Measurements from ENCODE around the gene CD81.

Gene CD81

DNA sequence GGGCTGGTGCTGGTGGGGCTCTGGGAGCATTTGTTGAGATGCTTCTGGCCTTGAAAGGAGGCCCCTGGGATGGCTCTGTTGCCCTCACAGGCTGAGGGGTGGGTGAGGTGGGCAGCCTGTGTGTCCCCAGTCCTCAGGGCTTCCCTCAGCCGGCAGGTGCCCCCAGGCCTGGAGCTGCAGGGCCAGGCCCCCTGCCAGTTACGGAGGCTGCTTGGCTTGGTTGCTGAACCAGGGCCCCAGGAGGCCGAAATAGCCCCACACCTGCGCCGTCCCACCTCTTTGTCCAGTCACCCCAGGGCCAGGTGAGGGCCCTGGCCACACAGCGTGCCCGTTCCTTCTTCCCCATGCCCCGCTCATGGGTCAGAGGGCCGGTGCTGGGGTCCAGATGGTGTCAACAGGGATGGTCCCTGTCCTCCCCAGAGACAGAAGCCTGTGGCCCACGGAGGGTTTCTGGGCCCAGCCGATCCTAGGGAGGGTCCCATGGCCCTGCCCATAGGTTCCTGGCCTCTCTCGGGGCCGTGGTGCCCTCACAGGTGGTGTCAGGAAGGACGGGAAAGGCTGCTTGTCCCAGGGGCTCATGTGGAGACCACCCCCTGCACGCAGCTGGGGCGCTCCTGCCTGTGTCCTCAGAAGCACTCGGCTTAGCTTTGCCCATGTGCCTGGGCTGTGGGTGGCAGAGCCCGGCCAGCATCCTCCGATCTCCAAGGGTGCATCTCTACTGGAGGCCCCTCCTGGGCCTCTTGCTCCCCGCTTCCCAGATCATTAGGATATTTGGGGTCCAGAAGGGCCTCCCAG is 14.3 kb downstream of the CD81 start:
- DNase-seq: no peak

DNA sequence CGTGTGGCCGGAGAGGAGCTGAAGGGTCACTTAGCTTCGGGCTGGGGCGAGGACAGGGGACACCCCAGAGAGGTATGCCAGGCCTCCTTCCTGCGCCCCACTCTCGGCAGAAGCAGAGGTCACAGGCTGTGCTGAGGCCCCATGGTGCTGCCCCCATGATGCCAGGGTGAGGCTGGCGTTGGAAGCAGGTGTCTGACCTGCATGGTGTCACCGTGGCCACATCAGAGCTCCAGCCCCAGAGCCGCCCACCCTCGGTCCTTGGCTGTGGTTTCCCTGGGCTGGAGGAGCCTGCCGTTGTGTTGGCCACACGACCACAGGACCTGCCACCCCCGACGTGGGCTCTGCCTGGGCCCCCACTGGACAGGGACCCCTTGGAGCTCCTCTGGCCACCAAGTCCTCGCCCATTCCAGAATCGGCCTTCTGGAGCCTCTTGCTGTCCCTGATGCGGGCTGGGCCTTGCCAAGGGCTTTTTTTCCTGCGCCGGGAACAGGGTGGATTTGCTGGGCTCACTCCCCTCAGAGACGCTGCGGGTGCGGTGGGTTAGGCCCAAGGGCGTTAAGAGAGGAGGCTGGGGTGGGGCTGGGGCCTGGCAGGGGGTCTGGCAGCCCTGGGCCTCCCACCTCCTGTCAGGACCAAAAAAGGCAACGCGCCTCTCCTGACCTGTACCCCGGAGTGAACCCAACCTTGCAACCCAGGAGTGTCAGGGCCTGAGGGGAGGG is 15.3 kb downstream of the CD81 start:
- no peak for DNase-seq

DNA sequence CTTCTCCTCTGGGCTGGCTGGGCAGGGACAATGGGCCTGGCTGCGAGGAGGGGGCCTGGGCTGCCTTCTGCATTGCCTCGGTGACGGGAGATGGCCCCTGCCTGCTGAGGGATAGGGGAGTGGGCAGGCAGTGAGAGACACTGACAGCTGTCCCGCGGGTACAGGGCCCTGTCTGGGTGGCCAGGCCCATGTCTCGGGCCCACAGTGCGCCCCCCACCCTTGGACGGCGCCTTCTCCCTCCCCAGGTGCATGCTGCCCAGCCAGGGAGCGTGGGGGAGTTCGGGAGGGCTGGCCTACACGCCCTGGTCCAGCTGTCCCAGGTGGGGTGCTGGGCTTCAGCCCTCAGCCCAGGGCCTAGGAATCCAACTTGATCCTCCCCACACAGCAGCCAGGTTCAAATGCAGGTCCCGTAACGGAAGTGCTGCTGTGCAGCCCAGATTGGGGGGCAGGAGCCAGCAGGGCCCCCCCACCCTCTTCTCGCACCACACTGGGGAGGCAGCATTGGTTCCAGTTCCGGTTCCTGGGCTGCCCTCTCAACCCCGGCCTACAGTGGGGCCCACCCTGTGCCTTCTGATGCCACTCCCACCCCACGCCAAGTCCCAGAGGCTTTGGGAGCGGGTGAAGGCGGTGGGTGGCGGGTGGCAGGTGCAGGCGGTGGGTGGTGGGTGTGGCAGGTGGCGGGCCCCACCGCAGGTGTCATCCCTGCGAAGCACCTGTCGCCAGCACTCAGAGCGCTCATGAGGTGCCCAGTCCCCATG is 16.2 kb downstream of the CD81 start:
- DNase-seq: no peak

DNA sequence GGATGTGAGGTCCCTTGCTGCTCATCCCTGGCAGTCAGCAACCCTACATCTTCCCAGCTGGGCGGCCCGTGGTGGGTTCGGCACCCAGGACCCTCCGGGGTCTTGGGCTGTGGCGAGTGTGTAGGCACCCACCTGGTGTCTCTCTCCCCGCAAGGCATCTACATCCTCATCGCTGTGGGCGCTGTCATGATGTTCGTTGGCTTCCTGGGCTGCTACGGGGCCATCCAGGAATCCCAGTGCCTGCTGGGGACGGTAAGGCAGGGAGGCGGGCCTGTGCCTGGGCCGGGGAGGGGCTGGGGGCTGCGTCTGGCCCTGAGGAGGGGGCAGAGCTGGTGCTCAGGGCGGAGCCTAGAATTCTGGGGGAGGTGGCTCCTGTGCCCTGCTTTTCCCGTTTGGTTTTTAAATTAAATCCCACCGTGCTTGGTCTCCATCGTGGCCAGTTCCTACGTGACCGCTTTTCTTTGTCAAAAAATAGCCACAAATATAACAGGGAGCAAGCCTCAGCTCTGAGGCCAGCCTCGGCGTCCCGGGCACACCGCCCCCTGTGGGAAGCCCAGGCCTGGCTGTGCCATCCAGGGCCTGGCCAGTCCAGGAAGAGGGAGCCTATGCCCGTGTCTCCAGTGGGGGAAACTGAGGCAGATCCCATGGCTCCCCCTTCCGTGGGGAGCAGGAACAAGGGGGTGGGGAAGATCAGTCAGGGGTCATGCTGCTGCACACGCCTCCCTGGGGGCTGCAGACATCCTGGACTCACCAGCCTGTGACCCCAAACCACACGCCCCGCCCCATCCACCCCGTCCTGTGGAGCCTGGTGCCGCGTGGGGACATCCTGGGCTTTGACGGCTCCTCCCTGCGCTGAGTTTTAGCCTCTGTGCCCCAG is 17.1 kb downstream of the CD81 start:
- no peak for DNase-seq

DNA sequence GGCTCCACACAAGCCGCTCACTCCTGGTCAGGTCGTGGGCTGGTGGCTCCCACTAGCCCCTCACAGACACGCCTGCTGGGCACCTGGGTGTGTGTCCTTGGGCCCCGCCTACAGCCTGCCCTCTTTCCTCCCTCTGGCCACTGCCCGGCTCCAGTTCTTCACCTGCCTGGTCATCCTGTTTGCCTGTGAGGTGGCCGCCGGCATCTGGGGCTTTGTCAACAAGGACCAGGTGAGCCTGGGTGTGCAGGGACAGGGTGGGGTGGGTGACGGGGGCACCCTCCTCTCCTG is 17.7 kb downstream of the CD81 start:
- DNase-seq: no peak

DNA sequence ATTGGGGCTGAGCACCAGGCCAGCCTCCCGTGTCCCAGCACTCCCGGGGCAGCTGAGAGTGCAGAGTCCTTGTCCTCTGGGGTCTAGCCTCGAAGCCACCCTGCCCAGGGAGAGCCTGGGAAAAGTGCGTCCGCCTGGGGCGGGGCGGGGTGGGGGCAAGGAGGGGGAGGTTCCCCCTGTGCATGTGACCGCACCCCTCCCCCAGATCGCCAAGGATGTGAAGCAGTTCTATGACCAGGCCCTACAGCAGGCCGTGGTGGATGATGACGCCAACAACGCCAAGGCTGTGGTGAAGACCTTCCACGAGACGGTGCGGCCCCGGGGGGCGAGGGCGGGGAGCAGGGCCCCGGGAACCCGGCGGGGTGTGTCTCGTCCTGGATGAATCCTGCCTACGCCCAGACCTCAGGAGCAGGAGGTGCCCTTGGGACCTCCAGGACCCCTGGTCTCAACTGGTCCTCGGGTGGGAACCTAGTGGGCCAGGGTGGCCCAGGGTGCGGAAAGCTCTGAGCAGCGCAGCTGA is 18.2 kb downstream of the CD81 start:
- no peak for DNase-seq

DNA sequence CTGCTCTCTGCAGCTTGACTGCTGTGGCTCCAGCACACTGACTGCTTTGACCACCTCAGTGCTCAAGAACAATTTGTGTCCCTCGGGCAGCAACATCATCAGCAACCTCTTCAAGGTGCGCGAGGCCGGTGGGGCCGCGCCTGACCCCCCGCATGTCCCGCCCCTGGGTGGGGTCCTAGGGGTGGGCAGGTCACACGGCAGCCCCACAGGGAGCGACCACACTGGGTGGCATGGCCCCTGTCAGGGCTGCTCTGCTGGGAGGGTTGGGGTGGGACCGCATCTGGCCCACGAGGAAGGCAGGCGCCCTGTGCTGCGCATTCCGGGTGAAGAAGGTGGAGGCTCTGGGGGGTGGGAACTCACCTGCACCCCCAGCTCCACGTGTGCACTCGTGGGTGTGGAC is 18.7 kb downstream of the CD81 start:
- no peak for DNase-seq

DNA sequence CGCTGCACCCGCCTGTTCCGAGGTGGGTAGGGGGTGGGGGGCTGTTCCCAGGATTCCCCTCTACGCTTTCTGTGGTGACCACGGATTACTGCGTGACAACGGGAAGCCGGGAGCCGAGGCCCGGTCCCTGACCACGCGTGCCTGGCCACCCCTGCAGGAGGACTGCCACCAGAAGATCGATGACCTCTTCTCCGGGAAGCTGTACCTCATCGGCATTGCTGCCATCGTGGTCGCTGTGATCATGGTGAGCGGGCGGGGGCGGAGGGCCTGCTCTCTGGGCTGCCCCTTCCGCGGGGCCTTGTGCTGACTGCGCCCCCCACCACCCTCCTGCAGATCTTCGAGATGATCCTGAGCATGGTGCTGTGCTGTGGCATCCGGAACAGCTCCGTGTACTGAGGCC is 19.4 kb downstream of the CD81 start:
- DNase-seq: no peak

DNA sequence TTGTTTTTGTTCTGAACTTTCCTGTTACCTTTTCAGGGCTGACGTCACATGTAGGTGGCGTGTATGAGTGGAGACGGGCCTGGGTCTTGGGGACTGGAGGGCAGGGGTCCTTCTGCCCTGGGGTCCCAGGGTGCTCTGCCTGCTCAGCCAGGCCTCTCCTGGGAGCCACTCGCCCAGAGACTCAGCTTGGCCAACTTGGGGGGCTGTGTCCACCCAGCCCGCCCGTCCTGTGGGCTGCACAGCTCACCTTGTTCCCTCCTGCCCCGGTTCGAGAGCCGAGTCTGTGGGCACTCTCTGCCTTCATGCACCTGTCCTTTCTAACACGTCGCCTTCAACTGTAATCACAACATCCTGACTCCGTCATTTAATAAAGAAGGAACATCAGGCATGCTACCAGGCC is 19.9 kb downstream of the CD81 start:
- DNase-seq: no peak

DNA sequence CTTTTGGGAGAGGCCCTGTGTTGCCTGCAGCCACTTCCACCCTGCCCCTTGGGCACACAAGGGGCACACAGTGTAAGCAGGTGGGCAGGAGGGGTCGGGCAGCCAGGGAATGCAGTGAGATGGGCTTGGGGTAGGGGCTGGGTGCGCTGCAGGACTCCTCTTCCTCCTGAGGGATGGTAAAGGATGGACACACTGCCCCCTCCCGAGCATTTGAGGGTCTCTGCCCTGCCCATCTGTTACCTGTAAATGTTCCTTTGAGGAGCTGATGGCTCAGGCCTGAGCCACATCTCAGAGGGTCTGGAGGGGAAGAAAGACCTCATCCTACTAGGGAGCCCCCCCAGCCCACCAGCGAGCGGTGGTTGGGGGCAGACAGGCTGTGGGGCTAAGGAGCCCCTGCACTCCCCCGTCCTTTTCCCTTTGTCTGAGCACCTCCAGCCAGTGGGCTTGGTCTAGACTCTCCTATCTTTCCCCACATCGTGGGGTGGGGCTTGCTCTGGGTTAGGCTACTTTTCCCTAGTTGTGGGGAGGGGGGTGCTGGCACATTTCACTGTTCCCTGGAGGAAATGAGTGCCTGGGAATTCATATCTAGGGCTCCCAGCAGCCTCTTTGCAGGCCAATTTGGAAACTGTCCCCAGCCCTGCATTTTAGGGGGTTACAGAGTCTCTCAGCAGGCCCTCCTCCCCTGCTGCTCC is 21.7 kb downstream of the CD81 start:
- DNase-seq: no peak

DNA sequence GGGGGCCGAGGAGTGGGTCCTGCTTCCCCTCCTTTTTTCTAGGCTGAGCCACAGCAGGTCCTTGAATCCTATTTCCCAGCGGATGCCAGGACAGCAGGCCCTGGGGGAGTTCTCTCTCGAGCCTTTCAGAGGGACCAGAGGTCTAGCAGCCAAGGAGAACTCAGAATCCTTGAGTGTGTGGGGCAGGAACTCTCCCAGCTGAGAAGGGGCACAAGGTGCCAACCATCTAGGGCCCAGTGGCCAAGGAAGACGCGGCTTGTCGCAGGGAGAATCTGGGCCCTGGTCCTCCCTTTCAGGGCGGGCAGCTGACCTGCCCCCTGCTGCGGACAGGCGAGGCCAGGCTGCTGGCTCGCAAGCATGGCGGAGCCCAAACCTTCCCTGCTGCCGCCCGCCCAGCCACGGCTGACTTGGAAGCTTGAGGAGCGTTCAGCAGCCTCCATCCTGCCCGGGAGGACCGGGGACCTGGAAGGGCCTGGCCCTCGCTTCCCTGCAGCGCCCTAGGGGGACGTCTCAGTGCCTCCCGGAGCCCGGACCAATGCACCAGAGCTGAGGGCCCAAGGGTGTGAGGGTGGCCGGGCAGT is 22.5 kb downstream of the CD81 start:
- DNase-seq: no peak

DNA sequence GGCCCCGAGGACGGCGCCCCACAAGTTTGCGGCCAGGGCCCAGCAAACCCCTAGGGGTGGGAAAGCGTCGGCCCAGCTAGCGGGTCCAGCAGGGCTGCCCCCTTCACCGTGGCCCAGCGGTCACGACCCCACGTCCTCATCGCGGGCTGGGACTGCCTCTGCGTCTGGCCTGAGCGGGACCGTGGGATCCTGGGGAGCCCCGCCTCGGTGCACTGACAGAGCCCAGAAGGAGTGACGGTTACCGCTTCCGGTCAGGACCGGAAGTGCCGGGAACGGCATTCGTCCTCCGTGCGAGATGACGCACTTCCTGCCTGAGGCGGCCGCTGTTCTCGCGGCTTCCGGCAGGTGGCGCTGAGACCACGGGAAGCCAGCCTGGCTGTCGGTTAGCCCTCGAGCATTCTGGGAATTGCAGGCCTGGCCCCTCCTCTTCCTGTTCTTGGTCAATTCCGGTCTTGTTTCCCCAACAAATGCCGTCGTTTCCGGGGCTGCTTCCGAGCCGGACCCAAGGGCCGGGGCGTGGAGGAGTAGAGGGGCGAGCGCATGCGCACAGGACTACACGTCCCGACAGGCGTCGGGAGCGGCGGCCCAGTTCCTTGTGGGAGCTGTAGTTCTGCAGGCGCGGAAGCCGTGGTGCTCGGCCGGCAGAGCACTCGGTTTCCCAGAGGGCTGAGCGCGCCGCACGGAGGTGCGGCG is 23.1 kb downstream of the CD81 start, which contains the start of gene TSSC4:
TSS of gene TSSC4 (plus strand) at position 682 of the 693 bp plus-strand sequence. CDS start 1,884 bp downstream, outside the sequence.
- peak; percentile 80 for DNase-seq

DNA sequence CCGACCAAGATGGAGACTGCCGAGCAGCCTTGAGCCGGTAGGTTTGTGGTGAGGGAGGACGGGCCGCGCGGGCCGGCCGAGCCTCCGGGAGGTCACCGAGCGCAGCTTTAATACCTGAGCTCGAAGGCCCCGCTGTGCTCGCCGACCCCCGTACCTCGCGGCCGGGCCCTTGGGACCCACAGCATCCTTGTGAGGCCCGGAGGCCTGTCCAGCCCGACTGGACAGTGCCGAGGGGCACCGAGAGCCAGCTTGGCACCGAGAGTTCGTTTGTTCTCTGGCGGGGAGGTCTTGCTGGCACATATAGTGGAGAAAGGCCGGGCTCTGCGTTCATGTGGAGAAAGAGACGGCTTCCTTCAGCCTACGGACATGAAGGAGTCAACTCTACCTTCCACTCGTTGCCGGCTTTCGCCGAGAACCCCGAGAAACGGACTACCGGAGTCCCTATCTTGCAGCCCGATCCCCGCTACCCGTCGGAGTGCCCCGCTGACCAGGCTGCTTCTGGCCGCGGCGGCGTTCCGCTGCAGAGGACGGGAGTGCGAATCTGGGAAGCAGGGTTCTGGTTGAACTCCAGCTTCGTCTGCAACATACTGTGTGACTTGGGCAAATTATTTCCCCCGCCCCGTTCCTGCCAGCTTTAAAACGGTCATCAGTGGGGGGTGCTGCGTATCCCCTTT is 23.8 kb downstream of the CD81 start:
- no peak for DNase-seq

DNA sequence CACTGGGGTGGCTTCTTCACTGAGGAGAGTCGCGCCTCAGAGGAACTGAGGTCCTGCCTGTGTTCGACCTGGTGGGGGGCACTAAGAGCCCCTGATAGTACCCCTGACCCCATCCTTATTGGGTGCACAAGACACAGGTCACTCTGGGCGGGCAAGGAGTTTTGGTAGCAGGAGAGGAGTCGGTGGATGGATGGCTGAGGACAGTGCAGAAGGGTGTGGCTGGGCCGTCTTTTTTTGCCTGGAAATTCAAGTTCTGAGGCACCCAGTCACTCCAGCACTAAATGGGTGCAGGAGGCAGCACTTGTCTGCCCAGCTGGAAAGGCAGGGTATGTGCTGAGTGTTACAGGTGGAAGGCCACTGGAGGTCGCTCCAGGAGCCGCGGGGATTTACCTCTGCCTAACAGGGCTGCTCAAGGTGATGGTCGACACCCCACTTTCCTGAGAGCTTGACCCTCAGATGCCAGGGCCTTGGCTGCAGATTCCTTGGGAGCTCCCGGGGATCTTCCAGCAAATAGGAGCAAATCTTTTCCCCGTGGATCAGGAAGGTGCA is 24.4 kb downstream of the CD81 start:
- DNase-seq: no peak

DNA sequence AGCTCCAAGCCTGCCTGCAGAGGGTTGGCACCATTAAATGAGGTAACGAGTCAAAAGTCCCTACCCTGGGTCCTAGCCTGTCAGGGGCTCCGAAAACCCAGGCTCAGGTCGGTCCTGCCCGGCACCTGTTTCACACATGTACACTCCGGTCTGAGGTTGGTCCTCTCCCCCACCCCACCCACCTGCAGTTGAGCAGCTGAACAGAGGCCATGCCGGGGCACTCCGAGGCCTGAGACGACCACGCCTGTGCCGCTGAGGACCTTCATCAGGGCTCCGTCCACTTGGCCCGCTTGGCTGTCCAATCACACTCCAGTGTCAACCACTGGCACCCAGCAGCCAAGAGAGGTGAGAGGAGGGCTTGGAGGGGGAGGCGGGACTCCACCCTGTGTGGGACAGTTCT is 25.0 kb downstream of the CD81 start:
- DNase-seq: no peak

DNA sequence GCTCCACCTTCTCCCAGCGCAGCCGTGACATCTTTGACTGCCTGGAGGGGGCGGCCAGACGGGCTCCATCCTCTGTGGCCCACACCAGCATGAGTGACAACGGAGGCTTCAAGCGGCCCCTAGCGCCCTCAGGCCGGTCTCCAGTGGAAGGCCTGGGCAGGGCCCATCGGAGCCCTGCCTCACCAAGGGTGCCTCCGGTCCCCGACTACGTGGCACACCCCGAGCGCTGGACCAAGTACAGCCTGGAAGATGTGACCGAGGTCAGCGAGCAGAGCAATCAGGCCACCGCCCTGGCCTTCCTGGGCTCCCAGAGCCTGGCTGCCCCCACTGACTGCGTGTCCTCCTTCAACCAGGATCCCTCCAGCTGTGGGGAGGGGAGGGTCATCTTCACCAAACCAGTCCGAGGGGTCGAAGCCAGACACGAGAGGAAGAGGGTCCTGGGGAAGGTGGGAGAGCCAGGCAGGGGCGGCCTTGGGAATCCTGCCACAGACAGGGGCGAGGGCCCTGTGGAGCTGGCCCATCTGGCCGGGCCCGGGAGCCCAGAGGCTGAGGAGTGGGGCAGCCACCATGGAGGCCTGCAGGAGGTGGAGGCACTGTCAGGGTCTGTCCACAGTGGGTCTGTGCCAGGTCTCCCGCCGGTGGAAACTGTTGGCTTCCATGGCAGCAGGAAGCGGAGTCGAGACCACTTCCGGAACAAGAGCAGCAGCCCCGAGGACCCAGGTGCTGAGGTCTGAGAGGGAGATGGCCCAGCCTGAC is 26.0 kb downstream of the CD81 start:
- no peak for DNase-seq

DNA sequence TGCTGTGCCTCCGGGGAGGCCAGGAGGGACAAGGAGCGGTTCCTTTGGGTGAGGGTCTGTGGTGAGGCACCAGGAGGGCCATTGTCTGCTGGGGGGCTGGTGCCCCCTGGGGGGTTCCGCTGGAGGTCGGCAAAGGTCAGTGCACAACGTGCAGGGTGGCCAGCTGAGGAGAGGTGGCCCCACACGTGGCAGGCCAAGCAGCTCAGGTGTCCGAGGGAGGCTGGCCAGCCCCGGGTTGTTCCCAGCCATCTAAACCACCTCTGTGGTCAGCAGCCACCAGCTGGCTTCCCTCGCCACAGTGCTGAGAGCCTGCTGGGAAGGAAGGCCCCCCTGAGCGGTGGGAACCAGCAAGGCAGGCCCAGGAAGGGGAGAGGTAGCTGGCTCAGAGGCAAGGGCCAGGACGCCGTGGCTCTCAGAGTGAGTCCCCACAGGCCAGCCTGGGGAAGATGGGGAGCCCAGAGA is 27.7 kb downstream of the CD81 start:
- DNase-seq: no peak

DNA sequence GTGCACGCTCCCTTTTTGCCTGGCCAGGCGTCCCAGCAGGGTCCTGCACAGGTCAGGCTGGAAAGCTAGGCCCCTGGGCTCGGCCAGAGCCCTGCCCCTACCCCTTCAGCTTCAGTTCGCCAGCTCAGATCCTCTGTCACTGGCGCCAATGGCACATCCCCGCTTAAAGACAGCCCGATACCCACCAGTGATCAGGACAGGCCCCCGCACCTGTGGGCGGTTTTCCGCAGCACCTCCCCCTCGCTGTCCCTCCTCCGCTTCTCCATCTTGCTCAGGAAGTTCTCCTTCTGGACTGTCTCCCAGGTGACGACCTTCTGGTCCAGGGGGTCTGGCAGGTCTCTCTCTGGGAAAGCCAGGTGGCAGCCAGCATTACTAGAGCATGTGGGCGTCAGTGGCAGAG is 29.3 kb downstream of the CD81 start:
- no peak for DNase-seq

DNA sequence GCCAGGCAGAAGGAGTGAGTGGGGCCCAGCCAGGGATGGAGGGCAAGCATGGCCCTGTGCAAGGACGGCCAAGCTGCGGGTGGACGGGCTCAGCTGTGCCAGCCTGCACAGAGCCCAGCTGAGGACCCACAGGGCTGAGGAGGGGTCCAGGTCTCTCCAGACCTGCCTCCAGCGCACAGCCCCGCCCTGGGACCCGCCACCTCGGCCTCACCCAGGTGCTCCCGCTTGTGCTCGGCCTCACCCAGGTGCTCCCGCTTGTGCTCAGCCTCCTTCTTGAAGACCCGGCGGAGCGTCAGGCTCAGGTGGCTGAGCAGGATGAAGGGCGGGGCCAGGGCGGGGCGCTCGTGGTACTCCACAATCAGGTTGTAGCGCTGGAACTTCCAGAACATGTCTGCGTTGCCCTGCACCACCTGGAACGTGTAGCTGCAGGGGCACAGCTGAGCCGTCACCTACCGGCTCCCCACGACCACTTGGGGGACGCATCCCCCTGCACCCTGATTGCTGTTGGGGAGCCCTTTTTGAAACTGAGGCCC is 29.8 kb downstream of the CD81 start:
- no peak for DNase-seq

Data from cortex of kidney (tissue), 1 donor.